Peyer's patch (tissue), 4 donors: ENCODE measurements around the gene UPF2.

ENCODE experiments used
- POLR2A ChIP-seq, 2 donors: fragments of 450-650 bp; IDR thresholded peaks; one replicate each; pipeline ENCODE4 v1.5.1; 2017; ENCODE audit warnings: antibody characterized with exemption in 2 of 2, mild to moderate bottlenecking in 2 of 2, moderate library complexity in 2 of 2
- TF ChIP-seq, protein P1 (sequence below), 6 experiments: fragments of 450-650 bp in 4 of 6; fragments of 200-600 bp in 2 of 6; sonication (generic) in 1 of 6; IDR thresholded peaks; one replicate each; pipeline ENCODE4 v1.5.1; 2017 to 2019; ENCODE audit warnings: antibody characterized with exemption in 6 of 6, mild to moderate bottlenecking in 3 of 6, moderate library complexity in 1 of 6

- TF ChIP-seq, protein P1, sequence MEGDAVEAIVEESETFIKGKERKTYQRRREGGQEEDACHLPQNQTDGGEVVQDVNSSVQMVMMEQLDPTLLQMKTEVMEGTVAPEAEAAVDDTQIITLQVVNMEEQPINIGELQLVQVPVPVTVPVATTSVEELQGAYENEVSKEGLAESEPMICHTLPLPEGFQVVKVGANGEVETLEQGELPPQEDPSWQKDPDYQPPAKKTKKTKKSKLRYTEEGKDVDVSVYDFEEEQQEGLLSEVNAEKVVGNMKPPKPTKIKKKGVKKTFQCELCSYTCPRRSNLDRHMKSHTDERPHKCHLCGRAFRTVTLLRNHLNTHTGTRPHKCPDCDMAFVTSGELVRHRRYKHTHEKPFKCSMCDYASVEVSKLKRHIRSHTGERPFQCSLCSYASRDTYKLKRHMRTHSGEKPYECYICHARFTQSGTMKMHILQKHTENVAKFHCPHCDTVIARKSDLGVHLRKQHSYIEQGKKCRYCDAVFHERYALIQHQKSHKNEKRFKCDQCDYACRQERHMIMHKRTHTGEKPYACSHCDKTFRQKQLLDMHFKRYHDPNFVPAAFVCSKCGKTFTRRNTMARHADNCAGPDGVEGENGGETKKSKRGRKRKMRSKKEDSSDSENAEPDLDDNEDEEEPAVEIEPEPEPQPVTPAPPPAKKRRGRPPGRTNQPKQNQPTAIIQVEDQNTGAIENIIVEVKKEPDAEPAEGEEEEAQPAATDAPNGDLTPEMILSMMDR (IDR thresholded peaks at IDR 0.05), result no peak
- no peak for TF ChIP-seq POLR2A (IDR thresholded peaks at IDR 0.05)
Observed at GRCh38 chr10:11886851-11887250, 155.8 kb downstream of the UPF2 start.
